Central memory CD4-positive, alpha-beta T cell (primary cell): ENCODE results near the gene EPSTI1.

Source experiments
- DNase-seq: peaks from one replicate; pipeline ENCODE4 v3.0.0; 2022

EPSTI1 gene

GRCh38 chr13:42836930-42837690, 154.9 kb downstream of the EPSTI1 start:
- no peak for DNase-seq
